IMR-90 (cell line): ENCODE measurements around the gene GPR161. TPM values are rescaled to one million over a fixed set of nuclear protein-coding genes. Genes with fewer than 3 reads are reported as not detected.

Experiments used
- ATAC-seq: fragments of 200-7000 bp; cut with Tn5 transposase; 2 replicates; pipeline ENCODE4 v1.9.1; 2020; ENCODE audit warnings: low read depth, mild to moderate bottlenecking, moderate library complexity
- BruUV-seq: library from RNA; stranded (reverse); fragments of 400-500 nt; replicated peaks from 2 replicates; lab custom pipeline; 2021; lab: Mats Ljungman, UMichigan
- CTCF ChIA-PET: fragments of 300-600 bp; formaldehyde crosslinking; extraction: SDS; loops from one replicate; lab custom pipeline; 2021; ENCODE audit warnings: antibody characterized with exemption; lab: Yijun Ruan, JAX
- POLR2A ChIA-PET: fragments of 300-600 bp; sonication (Branson Sonifier 250); formaldehyde crosslinking; loops from one replicate; lab custom pipeline; 2022; ENCODE audit warnings: antibody characterized with exemption; ENCODE audit not compliant: unreplicated experiment; lab: Charles Lee
- DNase-seq: peaks from one replicate; pipeline ENCODE4 v3.0.0; 2013
- H2AFZ ChIP-seq: replicated peaks from 2 replicates; pipeline ENCODE3; 2013; ENCODE audit warnings: low read length, mild to moderate bottlenecking; ENCODE audit not compliant: poor library complexity
- H2AK5ac ChIP-seq: 2 replicates; pipeline ENCODE4 v1.6.1; 2013; ENCODE audit warnings: low read depth, low read length, inconsistent platforms
- H2AK9ac ChIP-seq: replicated peaks from 2 replicates; pipeline ENCODE3; 2013; ENCODE audit warnings: mild to moderate bottlenecking, low read depth, low read length, moderate library complexity; ENCODE audit not compliant: poor library complexity
- H2BK120ac ChIP-seq: 2 replicates; pipeline ENCODE4 v1.6.1; 2013; ENCODE audit warnings: low read depth, low read length, inconsistent platforms
- H2BK15ac ChIP-seq: 3 replicates; pipeline ENCODE4 v1.6.1; 2013; ENCODE audit warnings: low read depth, low read length, inconsistent platforms
- H2BK20ac ChIP-seq: 2 replicates; pipeline ENCODE4 v1.6.1; 2013; ENCODE audit warnings: low read depth, mild to moderate bottlenecking, inconsistent platforms, low read length, moderate library complexity
- H2BK5ac ChIP-seq: 2 replicates; pipeline ENCODE4 v1.6.1; 2013; ENCODE audit warnings: mild to moderate bottlenecking, low read depth, low read length, inconsistent platforms; ENCODE audit not compliant: poor library complexity, severe bottlenecking
- H3K14ac ChIP-seq: replicated peaks from 2 replicates; pipeline ENCODE4 v1.6.1; 2013; ENCODE audit warnings: low read depth, low read length, inconsistent platforms
- H3K18ac ChIP-seq: 2 replicates; pipeline ENCODE4 v1.6.1; 2013; ENCODE audit warnings: low read depth, low read length, control low read depth
- H3K23ac ChIP-seq: 2 replicates; pipeline ENCODE4 v1.6.1; 2013; ENCODE audit warnings: low read depth, low read length, inconsistent platforms
- H3K27ac ChIP-seq: 2 replicates; pipeline ENCODE4 v1.5.1; 2013; ENCODE audit warnings: mild to moderate bottlenecking, control low read depth, low read length; ENCODE audit not compliant: insufficient read depth
- H3K27me3 ChIP-seq: 2 replicates; pipeline ENCODE4 v1.6.1; 2013; ENCODE audit warnings: low read length; ENCODE audit not compliant: control insufficient read depth, insufficient read depth
- H3K36me3 ChIP-seq: 2 replicates; pipeline ENCODE4 v1.6.1; 2013; ENCODE audit warnings: low read length, mixed read lengths; ENCODE audit not compliant: control insufficient read depth, insufficient read depth
- H3K4ac ChIP-seq: 2 replicates; pipeline ENCODE4 v1.6.1; 2013; ENCODE audit warnings: low read depth, low read length, inconsistent platforms
- H3K4me1 ChIP-seq: 2 replicates; pipeline ENCODE4 v1.6.1; 2013; ENCODE audit warnings: low read length, mixed read lengths; ENCODE audit not compliant: control insufficient read depth, insufficient read depth
- H3K4me2 ChIP-seq: 2 replicates; pipeline ENCODE4 v1.6.1; 2013; ENCODE audit warnings: low read depth, mild to moderate bottlenecking, control low read depth, low read length, moderate library complexity
- H3K4me3 ChIP-seq: 2 replicates; pipeline ENCODE4 v1.5.1; 2013; ENCODE audit warnings: low read depth, mild to moderate bottlenecking, control low read depth, low read length, moderate library complexity; ENCODE audit not compliant: insufficient read depth
- H3K56ac ChIP-seq: 2 replicates; pipeline ENCODE4 v1.6.1; 2013; ENCODE audit warnings: low read length, inconsistent platforms; ENCODE audit not compliant: insufficient read depth; ENCODE audit errors: extremely low read depth
- H3K79me1 ChIP-seq, 2 experiments: 2 replicates each; pipeline ENCODE4 v1.6.1; 2013; ENCODE audit warnings: low read length in 2 of 2, inconsistent platforms in 1 of 2, low read depth in 1 of 2
- H3K9ac ChIP-seq: 2 replicates; pipeline ENCODE4 v1.6.1; 2013; ENCODE audit warnings: low read depth, low read length, control low read depth
- H3K9me1 ChIP-seq: 2 replicates; pipeline ENCODE4 v1.6.1; 2013; ENCODE audit warnings: low read length, inconsistent platforms; ENCODE audit not compliant: insufficient read depth
- H3K9me3 ChIP-seq: 2 replicates; pipeline ENCODE4 v1.6.1; 2013; ENCODE audit warnings: low read length; ENCODE audit not compliant: control insufficient read depth, insufficient read depth
- H4K20me1 ChIP-seq: 2 replicates; pipeline ENCODE4 v1.6.1; 2013; ENCODE audit warnings: low read length, inconsistent platforms; ENCODE audit not compliant: insufficient read depth
- H4K5ac ChIP-seq: 2 replicates; pipeline ENCODE4 v1.6.1; 2013; ENCODE audit warnings: mild to moderate bottlenecking, low read depth, low read length, control low read depth
- H4K8ac ChIP-seq, 2 experiments: 2 replicates each; pipeline ENCODE4 v1.6.1; 2013; ENCODE audit warnings: low read depth in 2 of 2, low read length in 2 of 2, control low read depth in 1 of 2, inconsistent platforms in 1 of 2
- H4K91ac ChIP-seq: 2 replicates; pipeline ENCODE4 v1.6.1; 2013; ENCODE audit warnings: low read depth, low read length, inconsistent platforms; ENCODE audit not compliant: insufficient read depth
- BHLHE40 ChIP-seq: fragments of 150-350 bp; IDR thresholded peaks from 2 replicates; pipeline ENCODE4 v1.6.1; 2016; ENCODE audit warnings: mild to moderate bottlenecking, low read depth, low read length
- CEBPB ChIP-seq: IDR thresholded peaks from 2 replicates; pipeline ENCODE4 v1.6.1; 2012; ENCODE audit warnings: low read depth, low read length, improper control_type of control experiment
- CHD1 ChIP-seq: IDR thresholded peaks from 2 replicates; pipeline ENCODE4 v1.6.1; 2012; ENCODE audit warnings: low read depth, low read length, improper control_type of control experiment
- CTCF ChIP-seq: conservative IDR thresholded peaks from 2 replicates; pipeline ENCODE4 v1.5.1; 2012; ENCODE audit warnings: mild to moderate bottlenecking, low read depth, low read length, improper control_type of control experiment
- ELK1 ChIP-seq: fragments of 150-350 bp; IDR thresholded peaks from 2 replicates; pipeline ENCODE4 v1.6.1; 2016; ENCODE audit warnings: low read depth, mild to moderate bottlenecking, low read length, moderate library complexity, borderline replicate concordance
- FOS ChIP-seq: fragments of 150-350 bp; IDR thresholded peaks from 2 replicates; pipeline ENCODE4 v1.6.1; 2016; ENCODE audit warnings: low read depth, low read length
- MAFK ChIP-seq: IDR thresholded peaks from 2 replicates; pipeline ENCODE4 v1.6.1; 2012; ENCODE audit warnings: low read depth, low read length, improper control_type of control experiment
- MAZ ChIP-seq: IDR thresholded peaks from 2 replicates; pipeline ENCODE4 v1.6.1; 2012; ENCODE audit warnings: low read depth, mild to moderate bottlenecking, low read length, improper control_type of control experiment, moderate library complexity, borderline replicate concordance
- MXI1 ChIP-seq: IDR thresholded peaks from 2 replicates; pipeline ENCODE4 v1.6.1; 2012; ENCODE audit warnings: low read depth, mild to moderate bottlenecking, low read length, moderate library complexity, borderline replicate concordance
- NFE2L2 ChIP-seq: fragments of 150-350 bp; IDR thresholded peaks from 2 replicates; pipeline ENCODE4 v1.6.1; 2016; ENCODE audit warnings: low read depth, mild to moderate bottlenecking, low read length
- POLR2A ChIP-seq: IDR thresholded peaks from 2 replicates; pipeline ENCODE4 v1.6.1; 2012; ENCODE audit warnings: mild to moderate bottlenecking, low read depth, low read length
- RAD21 ChIP-seq: IDR thresholded peaks from 2 replicates; pipeline ENCODE4 v1.6.1; 2012; ENCODE audit warnings: low read length, improper control_type of control experiment
- RCOR1 ChIP-seq: IDR thresholded peaks from 2 replicates; pipeline ENCODE4 v1.6.1; 2012; ENCODE audit warnings: mild to moderate bottlenecking, low read length, improper control_type of control experiment; ENCODE audit not compliant: insufficient replicate concordance
- RFX5 ChIP-seq: IDR thresholded peaks from 2 replicates; pipeline ENCODE4 v1.8.0; 2012; ENCODE audit warnings: low read depth, mild to moderate bottlenecking, low read length, moderate library complexity
- SMC3 ChIP-seq: fragments of 150-350 bp; IDR thresholded peaks from 2 replicates; pipeline ENCODE4 v1.6.1; 2016; ENCODE audit warnings: low read depth, mild to moderate bottlenecking, antibody characterized with exemption, low read length, moderate library complexity
- WGBS, 2 experiments: methylation state at CpG; one replicate each; pipeline versions ENCODE4 v1.1.5 to v1.1.7; 2013; ENCODE audit warnings: missing lambda C conversion rate in 2 of 2; ENCODE audit not compliant: insufficient read length in 1 of 2; ENCODE audit errors: extremely low coverage in 2 of 2; 5-methylcytosine and 5-hydroxymethylcytosine counted together
- dilution Hi-C: fragments of 300-500 bp; cut with HindIII; formaldehyde crosslinking; loops from one replicate; pipeline ENCODE4 v1.14.3; 2018; ENCODE audit warnings: low sequenced_read_pairs; ENCODE audit not compliant: unreplicated experiment
- in situ Hi-C: fragments of 300-500 bp; cut with MboI; formaldehyde crosslinking; loops from 3 replicates; pipeline ENCODE4 v1.14.3; 2019; ENCODE audit warnings: low sequenced_read_pairs, inconsistent platforms, mixed read lengths
- intact Hi-C: fragments of 100-400 bp; cut with micrococcal nuclease; formaldehyde crosslinking; loops from 2 replicates; pipeline ENCODE4 v1.10.0; 2022
- polyA plus RNA-seq, 3 experiments: library from polyadenylated mRNA; depleted of rRNA; stranded (reverse); fragments of >200 nt; gene quantifications; 2 replicates each; pipeline ENCODE4 v1.2.3, GENCODE V29; 2012; ENCODE audit warnings: low replicate concordance in 1 of 3
- total RNA-seq: library from RNA; depleted of rRNA; stranded (reverse); fragments of >200 nt; gene quantifications from 2 replicates; pipeline ENCODE4 v1.2.3, GENCODE V29; 2012
- TF ChIP-seq, protein P1 (sequence below): fragments of 150-350 bp; IDR thresholded peaks from 2 replicates; pipeline ENCODE4 v1.6.1; 2017; ENCODE audit warnings: mild to moderate bottlenecking, antibody characterized with exemption, low read length, low read depth

Gene GPR161
- total and polyA plus RNA-seq, 2 of the 4 experiments (the other 2 are of a cell fraction) = 12.5 to 13.3 TPM

DNA sequence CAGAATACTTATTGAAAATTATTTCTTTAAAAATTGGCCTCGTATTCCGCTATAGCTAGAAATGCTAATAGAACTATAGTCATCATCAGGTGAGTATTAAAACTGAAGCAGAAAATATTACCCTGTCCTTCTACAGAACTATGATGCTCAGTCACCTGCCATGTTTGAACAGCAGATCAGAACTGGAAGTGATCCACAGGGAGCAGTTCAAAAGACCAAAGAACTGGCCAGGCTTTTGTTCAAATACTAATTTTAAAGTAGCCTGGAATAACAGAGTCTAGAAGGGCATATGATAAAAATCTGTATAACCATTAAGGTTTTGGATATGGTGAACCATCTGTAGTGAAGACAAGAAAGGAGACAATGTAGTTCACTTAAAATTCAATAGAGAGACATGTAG, 94.4 kb downstream of the GPR161 start:
- POLR2A ChIA-PET = no interaction called here
- no peak overlapping the region for H3K18ac ChIP-seq
- in situ Hi-C loops (no loop called here), dilution Hi-C loops (no loop called here), intact Hi-C loops (no loop called here)
- H3K4me1 ChIP-seq = peaks cover 2% of the 10 kb centered on the region; the same call in 1 of the 2 replicates
- H2BK15ac ChIP-seq = no peak overlapping the region
- no peaks in the 10 kb centered on the region for H3K9me3 ChIP-seq
- H3K56ac ChIP-seq = no peak overlapping the region
- no peak overlapping the region for H2BK20ac ChIP-seq
- H3K4ac ChIP-seq = no peak overlapping the region
- no CpG with 5 or more reads among the region's 2 CpGs for WGBS, 2 experiments
- no peak for TF ChIP-seq CHD1
- TF ChIP-seq RAD21 = no peak
- TF ChIP-seq RCOR1 = no peak
- no peak for TF ChIP-seq MAZ
- TF ChIP-seq, protein P1, sequence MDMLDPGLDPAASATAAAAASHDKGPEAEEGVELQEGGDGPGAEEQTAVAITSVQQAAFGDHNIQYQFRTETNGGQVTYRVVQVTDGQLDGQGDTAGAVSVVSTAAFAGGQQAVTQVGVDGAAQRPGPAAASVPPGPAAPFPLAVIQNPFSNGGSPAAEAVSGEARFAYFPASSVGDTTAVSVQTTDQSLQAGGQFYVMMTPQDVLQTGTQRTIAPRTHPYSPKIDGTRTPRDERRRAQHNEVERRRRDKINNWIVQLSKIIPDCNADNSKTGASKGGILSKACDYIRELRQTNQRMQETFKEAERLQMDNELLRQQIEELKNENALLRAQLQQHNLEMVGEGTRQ = no peak
- no peak for TF ChIP-seq FOS
- TF ChIP-seq BHLHE40 = no peak
- no peak for TF ChIP-seq NFE2L2
- no peak for TF ChIP-seq MAFK
- TF ChIP-seq CEBPB = no peak
- TF ChIP-seq RFX5 = no peak
- no peak for TF ChIP-seq ELK1
- no peak for TF ChIP-seq POLR2A
- TF ChIP-seq CTCF = no peak
- TF ChIP-seq SMC3 = no peak
- no peak for TF ChIP-seq MXI1
- no peak overlapping the region for H3K27ac ChIP-seq
- H2AK5ac ChIP-seq = no peak overlapping the region
- H3K4me3 ChIP-seq = no peak overlapping the region
- no peak for ATAC-seq
- no peak overlapping the region for H2BK120ac ChIP-seq
- BruUV-seq = no TSS peak
- no peaks in the 10 kb centered on the region for H4K20me1 ChIP-seq
- no peak overlapping the region for H3K9ac ChIP-seq
- H3K27me3 ChIP-seq = no peaks in the 10 kb centered on the region
- peaks cover 8 to 9% of the 10 kb centered on the region in 2 experiments; a peak in 3 of 4 replicates for H3K79me1 ChIP-seq
- H2AFZ ChIP-seq = no peak overlapping the region
- no peak for DNase-seq
- H2BK5ac ChIP-seq = no peak overlapping the region
- peaks cover 12% of the 10 kb centered on the region for H3K36me3 ChIP-seq
- H3K14ac ChIP-seq = no peak overlapping the region
- H3K4me2 ChIP-seq = no peak overlapping the region
- CTCF ChIA-PET = no interaction called here
- no peak overlapping the region for H4K91ac ChIP-seq
- no peak overlapping the region for H4K8ac ChIP-seq
- no peak overlapping the region for H4K5ac ChIP-seq
- H3K23ac ChIP-seq = no peak overlapping the region
- H2AK9ac ChIP-seq = no peak overlapping the region
- H3K9me1 ChIP-seq = peaks cover 3% of the 10 kb centered on the region; the same call in 1 of the 2 replicates
